Neuronal stem cell (in vitro differentiated cells): ENCODE results near the gene SMOC2.
A peak's percentile ranks its signal among the peaks of the same experiment; 100 is the strongest.
"Not testable (repeated sequence)": the region's sequence is repeated elsewhere in the genome, so short reads cannot be mapped to it uniquely, and the experiment has no call there.

ENCODE experiments used
- DNase-seq: peaks from one replicate; pipeline ENCODE4 v3.0.0-alpha.2; 2013; ENCODE audit warnings: low spot score
- H2AFZ ChIP-seq: one replicate; pipeline ENCODE4 v1.6.1; 2013; ENCODE audit warnings: mild to moderate bottlenecking, low read length, inconsistent platforms
- H2AK5ac ChIP-seq: 2 replicates; pipeline ENCODE4 v1.6.1; 2013; ENCODE audit warnings: low read depth, mild to moderate bottlenecking, inconsistent platforms, low read length, moderate library complexity, mixed read lengths
- H2BK120ac ChIP-seq: 2 replicates; pipeline ENCODE4 v1.6.1; 2013; ENCODE audit warnings: low read depth, mild to moderate bottlenecking, inconsistent platforms, low read length, moderate library complexity, mixed read lengths
- H2BK12ac ChIP-seq: one replicate; pipeline ENCODE4 v1.6.1; 2013; ENCODE audit warnings: low read length, inconsistent platforms
- H2BK15ac ChIP-seq: 2 replicates; pipeline ENCODE4 v1.6.1; 2013; ENCODE audit warnings: mild to moderate bottlenecking, low read length, inconsistent platforms, mixed read lengths
- H2BK5ac ChIP-seq: one replicate; pipeline ENCODE4 v1.6.1; 2013; ENCODE audit warnings: inconsistent platforms, mild to moderate bottlenecking, low read length, moderate library complexity
- H3K14ac ChIP-seq: one replicate; pipeline ENCODE4 v1.6.1; 2013; ENCODE audit warnings: low read length, inconsistent platforms
- H3K18ac ChIP-seq: 2 replicates; pipeline ENCODE4 v1.6.1; 2013; ENCODE audit warnings: low read length, inconsistent platforms
- H3K23ac ChIP-seq: 2 replicates; pipeline ENCODE4 v1.6.1; 2013; ENCODE audit warnings: low read depth, mild to moderate bottlenecking, mixed read lengths, low read length, inconsistent platforms; ENCODE audit not compliant: poor library complexity
- H3K27ac ChIP-seq: replicated peaks from 3 replicates; pipeline ENCODE4 v1.5.1; 2013; ENCODE audit warnings: low read length, inconsistent platforms
- H3K27me3 ChIP-seq, 3 experiments: 2 replicates each; pipeline ENCODE4 v1.6.1; 2013; ENCODE audit warnings: low read length in 3 of 3, mild to moderate bottlenecking in 2 of 3, inconsistent platforms in 1 of 3, low read depth in 1 of 3, mixed read lengths in 1 of 3, moderate library complexity in 1 of 3; ENCODE audit not compliant: control insufficient read depth in 3 of 3, insufficient read depth in 3 of 3
- H3K36me3 ChIP-seq, 2 donors: replicated peaks in 1 of 2; 2 replicates each; pipeline ENCODE4 v1.6.1; 2013; ENCODE audit warnings: low read length in 2 of 2; ENCODE audit not compliant: control insufficient read depth in 2 of 2, insufficient read depth in 2 of 2
- H3K4ac ChIP-seq: 2 replicates; pipeline ENCODE4 v1.6.1; 2013; ENCODE audit warnings: inconsistent platforms, mild to moderate bottlenecking, low read length, moderate library complexity
- H3K4me1 ChIP-seq, 2 donors: 1 replicate in 1 of 2; 2 replicates in 1 of 2; pipeline ENCODE4 v1.6.1; 2013; ENCODE audit warnings: low read length in 2 of 2, low read depth in 1 of 2; ENCODE audit not compliant: control insufficient read depth in 2 of 2, insufficient read depth in 1 of 2
- H3K4me2 ChIP-seq: one replicate; pipeline ENCODE4 v1.6.1; 2013; ENCODE audit warnings: mild to moderate bottlenecking, low read length, inconsistent platforms; ENCODE audit not compliant: insufficient read depth, poor library complexity, severe bottlenecking
- H3K4me3 ChIP-seq, 2 donors: 2 replicates each; pipeline ENCODE4 v1.5.1; 2013; ENCODE audit warnings: low read length in 2 of 2, mild to moderate bottlenecking in 2 of 2, inconsistent platforms in 1 of 2, moderate library complexity in 1 of 2
- H3K79me1 ChIP-seq: one replicate; pipeline ENCODE4 v1.6.1; 2013; ENCODE audit warnings: low read depth, mild to moderate bottlenecking, inconsistent platforms, low read length, moderate library complexity
- H3K9ac ChIP-seq: one replicate; pipeline ENCODE4 v1.6.1; 2013; ENCODE audit warnings: mild to moderate bottlenecking, low read depth, low read length, inconsistent platforms; ENCODE audit not compliant: poor library complexity
- H3K9me3 ChIP-seq, 2 donors: replicated peaks in 1 of 2; 2 replicates each; pipeline versions ENCODE3 to v1.6.1; 2013; ENCODE audit warnings: low read length in 2 of 2, mild to moderate bottlenecking in 2 of 2, inconsistent platforms in 1 of 2, low read depth in 1 of 2, mixed read lengths in 1 of 2, moderate library complexity in 1 of 2; ENCODE audit not compliant: control insufficient read depth in 2 of 2, insufficient read depth in 1 of 2
- H4K8ac ChIP-seq: one replicate; pipeline ENCODE4 v1.6.1; 2013; ENCODE audit warnings: low read depth, mild to moderate bottlenecking, inconsistent platforms, low read length, moderate library complexity
- H4K91ac ChIP-seq: one replicate; pipeline ENCODE4 v1.6.1; 2013; ENCODE audit warnings: low read length, low read depth, mild to moderate bottlenecking, inconsistent platforms; ENCODE audit not compliant: poor library complexity
- WGBS, 2 donors: extraction: QIAGEN DNeasy Blood & Tissue Kit; methylation state at CpG; one replicate each; pipeline ENCODE4 v1.1.7; 2013; ENCODE audit warnings: missing lambda C conversion rate in 2 of 2, mixed read lengths in 1 of 2; ENCODE audit not compliant: insufficient read length in 2 of 2, insufficient replicate concordance in 1 of 2; ENCODE audit errors: extremely low coverage in 2 of 2; 5-methylcytosine and 5-hydroxymethylcytosine counted together

SMOC2 gene

DNA sequence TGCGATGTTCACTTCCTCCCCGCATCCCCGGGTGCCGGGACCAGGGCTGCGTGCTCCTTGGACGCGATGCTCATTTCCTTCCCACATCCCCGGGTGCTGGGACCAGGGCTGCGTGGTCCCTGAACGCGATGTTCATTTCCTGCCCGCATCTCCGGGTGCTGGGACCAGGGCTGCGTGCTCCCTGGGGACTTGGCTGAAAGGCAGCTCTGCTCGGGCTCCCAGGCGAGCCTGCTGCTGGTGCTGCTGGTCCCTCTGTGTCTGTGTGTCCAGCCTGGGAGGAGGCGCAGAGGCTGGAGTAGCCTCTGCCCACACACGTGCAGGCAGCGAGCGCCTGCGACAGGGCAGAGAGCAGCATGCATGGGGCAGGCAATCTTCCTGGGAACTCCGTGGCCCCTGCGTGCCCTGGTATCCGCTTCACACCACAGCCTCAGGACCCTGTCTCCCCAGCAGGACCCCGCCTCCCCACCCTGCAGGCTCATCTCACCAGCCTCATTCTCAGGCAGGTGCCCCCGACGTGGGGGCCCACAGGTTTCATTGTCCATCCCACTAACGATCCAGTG lies 132.4 kb downstream of the SMOC2 start:
- not testable (repeated sequence) for H3K4ac ChIP-seq, H2AFZ ChIP-seq, H4K8ac ChIP-seq, H3K79me1 ChIP-seq, H3K9me3 ChIP-seq, H2BK15ac ChIP-seq, H3K9ac ChIP-seq, H3K4me1 ChIP-seq, H3K27me3 ChIP-seq, DNase-seq, H3K4me2 ChIP-seq, H3K36me3 ChIP-seq, H2BK120ac ChIP-seq, H2BK5ac ChIP-seq, H3K27ac ChIP-seq
- H2BK12ac ChIP-seq: peak overlapping the region; percentile 92
- H4K91ac ChIP-seq: peak overlapping the region; percentile 5
- H3K14ac ChIP-seq: peak overlapping the region; percentile 99
- H3K23ac ChIP-seq: peak overlapping the region; percentile 65
- peak overlapping the region; percentile 81 for H3K18ac ChIP-seq
- H2AK5ac ChIP-seq: peak overlapping the region; percentile 68
- no CpG with 5 or more reads among the region's 28 CpGs for WGBS, 2 donors
- H3K4me3 ChIP-seq: peak overlapping the region in 1 of 2 donors; percentile 56

DNA sequence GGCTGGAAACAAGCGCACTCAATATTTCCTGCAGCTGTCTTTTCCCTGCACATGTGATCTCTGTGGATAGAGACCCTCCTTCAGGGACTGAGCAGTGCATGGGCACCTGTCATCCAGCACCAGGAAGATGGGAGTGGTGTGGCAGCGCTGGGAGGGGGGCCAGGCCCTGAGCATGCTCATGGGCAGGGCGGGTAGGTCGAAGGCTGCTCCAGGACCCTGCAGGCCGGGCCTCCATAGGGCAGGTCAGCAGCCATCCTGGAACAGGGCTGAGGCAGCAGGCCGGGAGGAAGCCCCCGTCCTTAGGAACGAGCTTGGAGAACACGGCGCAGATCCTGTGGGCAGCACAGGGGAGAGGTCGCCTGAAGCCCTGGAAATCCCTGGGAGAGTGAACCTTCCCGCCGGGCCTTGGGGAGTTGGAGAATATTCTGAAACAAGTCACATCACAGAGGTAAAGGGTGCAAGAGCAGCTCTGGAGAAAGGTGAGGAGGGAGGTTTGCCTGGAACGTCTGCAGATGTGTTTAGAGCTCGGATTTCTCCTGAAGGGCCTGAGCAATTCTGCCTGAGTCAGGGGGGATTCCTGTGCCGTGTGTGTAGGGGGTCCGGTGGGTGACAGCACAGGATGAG lies 133.2 kb downstream of the SMOC2 start:
- Histone ChIP-seq H3K4me2 (no peak overlapping the region), H4K8ac (peak overlapping the region; percentile 8), H2BK120ac (peak overlapping the region; percentile 3), H3K14ac (peak overlapping the region; percentile 97), H3K18ac (peak overlapping the region; percentile 70), H3K4ac (peak overlapping the region; percentile 89), H2AFZ (peak overlapping the region; percentile 56), H3K9me3 (no peaks in the 10 kb centered on the region), H3K4me3 (no peak overlapping the region), H3K23ac (peak overlapping the region; percentile 17), H2BK12ac (peak overlapping the region; percentile 16), H2BK15ac (no peak overlapping the region), H4K91ac (no peak overlapping the region), H3K79me1 (no peaks in the 10 kb centered on the region), H3K27ac (no peak overlapping the region), H3K9ac (no peak overlapping the region), H3K36me3 (no peaks in the 10 kb centered on the region), H3K4me1 (peaks cover 3 to 5% of the 10 kb centered on the region in 2 donors), H2BK5ac (peak overlapping the region; percentile 43), H2AK5ac (peak overlapping the region; percentile 6), H3K27me3 (no peaks in the 10 kb centered on the region)
- DNase-seq: no peak
- WGBS, 2 donors: no CpG with 5 or more reads among the region's 17 CpGs

DNA sequence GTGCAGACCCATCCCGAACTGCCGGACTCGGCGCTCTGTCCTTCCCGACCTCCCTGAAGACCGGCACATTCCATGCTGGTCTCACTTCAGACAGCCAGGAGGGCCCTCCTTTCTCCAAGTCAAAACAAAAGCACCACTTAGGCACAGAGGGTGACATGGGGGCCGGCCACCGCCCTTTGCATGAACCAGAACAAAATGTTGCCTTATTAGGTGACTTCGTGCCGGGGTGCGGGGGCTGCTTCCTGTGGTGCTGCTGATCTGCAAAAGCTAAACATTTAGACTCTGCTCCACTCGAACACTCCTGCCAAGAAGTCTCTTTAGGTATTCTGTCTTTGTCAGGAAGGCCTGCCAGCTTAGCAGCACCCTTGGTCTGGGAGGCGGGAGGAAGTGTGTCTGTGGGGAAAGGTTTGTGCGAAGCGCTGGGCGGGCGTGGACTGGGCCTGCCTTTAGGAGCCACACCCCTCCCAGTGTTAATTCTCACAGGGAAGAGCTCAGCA lies 133.8 kb downstream of the SMOC2 start:
- Histone ChIP-seq H3K18ac (peak overlapping the region; percentile 2), H4K8ac (no peak overlapping the region), H3K14ac (no peak overlapping the region), H3K27ac (no peak overlapping the region), H3K79me1 (no peaks in the 10 kb centered on the region), H2BK120ac (no peak overlapping the region), H2AFZ (peak overlapping the region; percentile 56), H2BK5ac (peak overlapping the region; percentile 43), H3K4me2 (no peak overlapping the region), H2BK15ac (no peak overlapping the region), H3K27me3 (no peaks in the 10 kb centered on the region), H2AK5ac (peak overlapping the region; percentile 6), H4K91ac (no peak overlapping the region), H3K23ac (no peak overlapping the region), H3K36me3 (no peaks in the 10 kb centered on the region), H3K9me3 (no peaks in the 10 kb centered on the region), H2BK12ac (no peak overlapping the region), H3K9ac (no peak overlapping the region), H3K4me3 (no peak overlapping the region), H3K4me1 (peaks cover 3 to 9% of the 10 kb centered on the region in 2 donors), H3K4ac (no peak overlapping the region)
- DNase-seq: no peak
- WGBS, 2 donors: no CpG with 5 or more reads among the region's 17 CpGs

- H3K9me3 ChIP-seq: no peaks in the 10 kb centered on the region
- no peak overlapping the region for H2AK5ac ChIP-seq
- H3K79me1 ChIP-seq: no peaks in the 10 kb centered on the region
- H3K27me3 ChIP-seq: no peaks in the 10 kb centered on the region
- WGBS, 2 donors: no CpG with 5 or more reads among the region's 15 CpGs
- no peaks in the 10 kb centered on the region for H3K36me3 ChIP-seq
- no peak overlapping the region for H2BK120ac ChIP-seq
- no peak overlapping the region for H3K4ac ChIP-seq
- no peak overlapping the region for H3K23ac ChIP-seq
- H3K4me2 ChIP-seq: no peak overlapping the region
- no peak overlapping the region for H2BK12ac ChIP-seq
- H3K9ac ChIP-seq: no peak overlapping the region
- no peak overlapping the region for H3K4me3 ChIP-seq
- no peak for DNase-seq
- no peak overlapping the region for H2BK15ac ChIP-seq
- H4K8ac ChIP-seq: no peak overlapping the region
- H2BK5ac ChIP-seq: no peak overlapping the region
- no peak overlapping the region for H3K27ac ChIP-seq
- peak overlapping the region; percentile 56 for H2AFZ ChIP-seq
- H3K18ac ChIP-seq: no peak overlapping the region
- no peak overlapping the region for H4K91ac ChIP-seq
- no peak overlapping the region for H3K14ac ChIP-seq
- H3K4me1 ChIP-seq: peaks cover 3 to 5% of the 10 kb centered on the region in 2 donors
Observed at GRCh38 chr6:168575346-168576098, 134.5 kb downstream of the SMOC2 start.
